SHP77 (cell line): ENCODE results near the gene SAA2.
A peak's percentile ranks its signal among the peaks of the same experiment; 100 is the strongest.
"Not testable (repeated sequence)": the region's sequence is repeated elsewhere in the genome, so short reads cannot be mapped to it uniquely, and the experiment has no call there.

ENCODE experiments used
- DNase-seq, 2 experiments: peaks; one replicate each; lab custom pipeline; 2025; lab: John Stamatoyannopoulos, UW

SAA2 gene

DNA sequence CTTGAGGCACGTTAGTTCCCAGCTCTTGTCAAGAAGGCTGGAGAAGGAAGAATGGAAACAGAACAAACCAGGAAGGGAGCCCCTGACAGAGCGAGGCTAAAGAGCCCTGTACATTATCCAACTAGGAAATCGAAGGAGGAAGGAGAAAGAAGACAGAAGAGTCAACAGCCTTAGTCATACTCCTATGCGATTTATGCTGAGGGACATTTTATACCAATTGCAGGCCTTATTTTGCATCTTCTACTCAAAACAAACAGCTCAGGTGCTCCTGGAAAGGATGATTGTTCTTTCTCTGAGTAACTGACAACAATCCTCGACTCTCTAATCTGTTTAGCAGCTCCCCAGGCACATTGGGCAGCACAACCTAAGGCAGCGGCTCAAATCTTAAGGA lies 1.3 kb downstream of the SAA2 start:
- not testable (repeated sequence) for DNase-seq

DNA sequence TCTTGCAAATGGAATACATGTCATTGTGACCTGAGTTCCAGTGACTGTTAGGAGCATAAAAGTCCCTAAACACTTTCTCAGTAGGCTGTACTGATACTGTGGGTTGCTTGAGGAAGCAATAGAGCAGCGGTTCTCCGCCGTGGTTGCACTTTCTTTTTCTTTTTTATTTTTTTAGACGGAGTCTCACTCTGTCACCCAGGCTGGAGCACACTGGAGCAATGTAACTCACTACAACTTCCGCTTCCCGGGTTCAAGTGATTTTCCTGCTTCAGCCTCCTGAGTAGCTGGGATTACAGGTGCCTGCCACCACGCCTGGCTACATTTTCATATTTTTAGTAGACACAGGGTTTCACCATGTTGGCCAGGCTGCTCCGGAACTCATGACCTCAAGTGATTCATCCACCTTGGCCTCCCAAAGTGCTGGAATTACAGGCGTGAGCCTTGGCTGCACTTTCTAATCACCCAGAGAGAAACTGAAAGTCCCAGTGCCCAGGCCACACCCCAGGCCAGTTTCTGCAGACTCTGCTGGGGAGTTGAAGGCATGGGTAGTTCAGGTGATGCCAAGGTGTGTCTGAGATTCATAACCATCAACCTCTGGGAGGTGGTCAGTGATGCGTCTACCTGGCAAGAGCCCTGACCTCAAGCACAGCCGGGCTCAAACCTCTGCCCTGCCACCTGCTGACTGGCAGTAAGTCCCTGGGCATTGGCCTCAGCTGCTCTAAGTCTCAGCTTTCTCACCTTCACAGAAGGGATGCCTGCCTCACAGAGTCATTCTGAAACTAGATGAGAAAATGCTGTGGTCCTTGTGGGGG lies 1.9 kb downstream of the SAA2 start:
- not testable (repeated sequence) for DNase-seq

DNA sequence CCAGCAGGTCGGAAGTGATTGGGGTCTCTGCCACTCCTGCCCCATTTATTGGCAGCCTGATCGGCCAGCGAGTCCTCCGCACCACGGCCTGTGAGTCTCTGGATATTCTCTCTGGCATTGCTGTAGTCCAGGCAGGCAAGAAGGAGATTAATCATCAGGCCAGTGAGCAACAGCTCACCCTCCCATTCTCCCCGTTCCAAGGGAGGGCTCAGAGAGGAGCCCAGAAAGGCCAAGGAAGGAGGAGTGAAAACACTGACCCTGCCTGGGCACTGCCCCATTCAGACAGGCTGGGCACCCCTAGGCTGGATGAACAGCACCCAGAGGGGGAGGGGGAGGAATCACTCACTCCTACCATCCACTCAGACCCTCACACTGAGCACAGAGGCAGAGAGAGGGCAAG lies 3.1 kb downstream of the SAA2 start:
- no peak for DNase-seq

DNA sequence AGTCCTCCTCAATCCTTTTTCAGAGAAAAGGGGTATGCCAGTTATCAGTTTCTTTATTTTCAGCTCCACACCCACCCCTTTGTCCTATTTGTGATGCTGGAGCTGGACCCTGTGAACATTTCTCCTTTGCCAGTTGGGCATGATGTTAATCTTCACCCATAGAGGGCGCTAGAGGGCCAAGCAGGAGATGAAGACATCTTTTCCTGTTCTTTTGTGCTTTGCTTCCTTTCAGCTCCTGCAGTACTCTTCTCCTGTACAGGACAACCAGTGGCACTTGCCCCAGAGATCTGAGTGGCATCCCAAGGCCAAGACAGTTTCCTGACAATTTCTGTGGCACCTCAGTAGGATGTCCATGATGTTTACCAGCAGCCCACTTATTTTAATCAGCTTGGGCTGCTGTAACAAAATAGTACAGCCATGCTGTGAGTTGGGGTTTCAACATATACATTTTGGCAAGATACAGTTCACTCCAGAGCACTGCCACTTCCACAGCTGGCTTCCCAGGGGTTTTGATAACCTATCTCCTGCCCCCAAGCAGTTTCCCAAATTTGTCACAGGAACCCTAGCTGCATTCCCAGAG lies 4.6 kb downstream of the SAA2 start:
- peak; percentile 14 to 22 for DNase-seq

DNA sequence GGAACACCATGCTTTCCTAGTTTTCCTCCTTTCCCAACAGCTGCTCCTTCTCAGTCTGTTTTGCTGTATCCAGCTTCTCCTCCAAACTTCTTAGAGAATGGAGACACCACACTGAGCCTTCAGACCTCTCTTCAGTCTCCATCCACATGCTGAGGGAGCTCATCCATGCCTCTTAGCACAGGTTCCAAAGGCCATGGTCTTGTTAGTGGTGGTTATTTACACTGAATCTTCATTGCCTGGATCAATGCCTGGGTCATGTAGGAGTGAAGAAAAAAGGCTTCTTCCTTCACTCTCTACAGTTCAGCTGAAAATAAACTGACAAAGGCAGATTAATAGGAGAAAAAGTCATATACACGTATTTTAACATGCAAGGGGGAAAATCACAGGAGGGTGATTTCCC lies 8.8 kb downstream of the SAA2 start:
- no peak for DNase-seq

DNA sequence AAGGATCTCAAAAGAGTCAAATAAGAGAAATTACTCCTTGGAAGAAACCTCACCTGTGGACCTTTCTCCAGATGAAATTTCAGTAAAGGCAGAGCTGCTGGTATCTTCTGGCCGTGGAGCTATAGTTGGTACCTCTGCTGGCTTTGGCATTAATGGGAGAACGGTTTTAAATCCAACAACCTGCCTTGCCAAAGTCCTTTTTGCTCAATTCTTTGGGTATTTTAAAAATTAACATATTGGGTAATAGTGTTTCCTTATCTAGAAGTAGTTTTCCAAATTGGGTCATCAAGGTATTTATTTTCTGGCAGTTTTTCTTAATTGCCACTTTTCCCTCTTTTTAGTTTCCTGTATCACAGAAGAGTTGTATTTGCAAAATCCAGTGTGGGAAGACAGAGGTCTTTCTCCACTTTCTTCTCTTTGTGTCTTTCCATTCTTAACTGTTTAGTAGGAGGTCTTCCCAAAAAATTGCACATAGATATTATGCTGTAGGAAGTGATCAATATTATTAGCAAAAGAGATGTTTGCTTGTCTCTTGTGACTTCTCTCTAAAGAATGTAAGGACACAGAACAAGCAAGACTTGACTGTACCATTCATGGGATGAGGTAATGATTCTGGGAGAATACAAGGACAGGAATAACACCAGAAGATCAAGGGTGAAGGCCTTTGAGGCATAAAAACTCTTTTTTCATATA lies 11.7 kb downstream of the SAA2 start, which contains the start of gene SAA4:
Gene SAA4 (minus strand): TSS at position 139 of the 693 bp plus-strand sequence. CDS start 876 bp downstream, outside the sequence.
- no peak for DNase-seq

DNA sequence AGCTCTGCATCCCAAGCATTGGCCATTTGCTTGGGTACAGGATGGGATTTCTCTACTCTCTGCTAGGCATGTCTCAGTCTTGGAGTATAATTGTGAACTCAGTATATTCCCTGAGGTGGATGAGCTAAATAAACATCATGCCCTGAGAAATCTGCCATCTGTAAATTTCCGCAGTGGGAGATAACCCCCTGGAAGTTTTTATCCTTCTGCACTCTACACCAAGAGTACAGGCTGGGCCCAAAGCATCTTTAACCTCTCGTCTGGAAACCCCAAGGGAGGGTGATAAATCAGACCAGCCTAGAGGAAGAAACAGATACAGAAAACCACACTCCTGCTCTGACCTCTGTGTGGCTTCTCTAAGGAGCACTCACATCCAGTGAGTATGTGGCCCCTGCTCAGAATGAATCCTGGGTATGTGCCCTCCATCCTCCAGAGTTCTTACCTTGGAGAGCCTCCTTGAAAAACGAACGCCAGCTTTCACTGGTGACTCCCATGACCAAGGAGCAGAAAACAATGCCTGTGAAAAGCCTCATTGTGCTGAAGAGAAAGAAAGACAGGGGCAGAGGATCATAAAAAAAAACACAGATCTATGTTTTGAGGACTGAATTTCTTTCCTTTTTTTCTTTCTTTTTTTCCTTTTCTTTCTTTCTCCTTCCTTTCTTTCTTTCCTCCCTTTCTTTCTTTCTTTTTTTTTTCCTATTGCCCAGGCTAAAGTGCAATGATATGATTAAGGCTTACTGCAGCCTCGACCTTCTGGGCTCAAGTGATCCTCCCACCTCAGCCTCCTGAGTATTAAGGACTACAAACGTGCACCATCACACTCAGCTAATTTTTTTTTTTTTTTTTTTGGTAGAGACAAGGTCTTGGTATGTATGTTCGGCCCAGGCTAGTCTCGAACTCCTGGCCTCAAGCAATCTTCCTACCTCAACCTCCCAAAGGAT lies 12.8 kb downstream of the SAA2 start:
- no peak for DNase-seq

DNA sequence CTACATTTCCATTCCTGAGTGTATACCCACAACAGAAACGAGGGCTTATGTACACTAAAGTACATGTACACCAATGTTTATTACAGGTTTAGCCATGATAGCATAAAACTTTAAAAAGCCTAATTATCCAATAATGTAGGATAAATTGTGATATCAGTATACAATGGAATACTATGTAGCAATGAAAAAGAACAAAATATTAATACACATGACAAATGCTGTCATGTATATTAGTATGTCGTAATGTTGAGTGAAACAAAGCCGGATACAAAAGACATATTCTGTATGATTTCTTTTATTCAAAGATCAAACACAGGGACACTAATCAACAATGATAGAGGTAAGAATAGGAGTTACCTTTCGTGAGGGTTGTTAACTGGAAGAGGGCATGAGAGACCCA lies 14.6 kb downstream of the SAA2 start:
- DNase-seq = no peak

DNA sequence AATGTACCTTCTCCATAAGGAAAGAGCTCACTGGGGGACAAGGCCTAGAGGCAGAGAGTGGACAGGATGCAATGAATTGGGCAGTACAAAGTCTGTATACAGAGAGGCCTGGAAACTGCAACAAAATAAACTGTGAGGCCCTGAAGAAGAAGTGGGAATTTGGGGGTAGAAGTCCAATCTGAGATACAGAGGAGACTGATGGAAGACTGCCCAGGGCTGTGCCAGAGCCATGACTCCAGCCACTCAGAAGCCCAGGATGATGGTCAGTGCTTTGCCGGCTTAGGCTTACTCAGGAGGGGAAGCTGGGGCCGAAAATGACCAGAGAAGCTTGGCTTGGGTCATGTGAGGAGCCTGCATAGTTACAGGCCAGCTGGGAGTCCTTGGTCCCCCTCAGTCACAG lies 17.6 kb downstream of the SAA2 start:
- DNase-seq = no peak

DNA sequence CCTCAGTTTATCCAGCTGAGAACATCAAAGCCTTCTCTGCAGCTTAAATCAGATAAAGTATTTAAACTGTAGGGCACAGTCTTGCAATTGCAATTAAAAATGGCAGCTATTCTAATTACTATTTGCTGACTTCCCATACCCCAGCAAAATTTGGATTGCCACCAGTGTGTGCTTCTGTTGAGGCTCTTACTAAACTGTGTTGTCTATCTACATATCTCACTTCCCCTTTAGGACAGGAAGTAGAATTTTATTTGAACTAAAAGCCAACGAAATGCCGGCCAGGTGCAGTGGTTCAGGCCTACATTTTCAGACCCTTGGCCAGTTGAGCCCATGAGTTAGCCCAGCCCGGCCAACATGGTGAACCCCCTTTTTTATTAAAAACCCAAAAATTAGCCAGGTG lies 19.0 kb downstream of the SAA2 start:
- DNase-seq = no peak

DNA sequence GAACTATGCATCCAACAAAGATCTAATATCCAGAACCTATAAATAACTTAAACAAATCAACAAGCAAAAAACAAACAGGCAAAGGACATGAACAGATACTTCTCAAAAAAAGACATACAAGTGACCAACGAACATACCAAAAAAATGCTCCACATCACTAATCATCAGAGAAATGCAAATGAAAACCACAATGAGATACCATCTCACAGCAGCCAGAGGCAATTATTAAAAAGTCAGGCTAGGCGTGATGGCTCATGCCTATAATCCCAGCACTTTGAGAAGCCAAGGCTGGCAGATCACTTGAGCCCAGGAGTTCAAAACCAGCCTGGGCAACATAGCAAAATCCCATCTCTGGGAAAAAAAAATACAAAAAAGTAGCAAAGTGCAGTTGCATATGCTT lies 22.6 kb downstream of the SAA2 start:
- DNase-seq = no peak

DNA sequence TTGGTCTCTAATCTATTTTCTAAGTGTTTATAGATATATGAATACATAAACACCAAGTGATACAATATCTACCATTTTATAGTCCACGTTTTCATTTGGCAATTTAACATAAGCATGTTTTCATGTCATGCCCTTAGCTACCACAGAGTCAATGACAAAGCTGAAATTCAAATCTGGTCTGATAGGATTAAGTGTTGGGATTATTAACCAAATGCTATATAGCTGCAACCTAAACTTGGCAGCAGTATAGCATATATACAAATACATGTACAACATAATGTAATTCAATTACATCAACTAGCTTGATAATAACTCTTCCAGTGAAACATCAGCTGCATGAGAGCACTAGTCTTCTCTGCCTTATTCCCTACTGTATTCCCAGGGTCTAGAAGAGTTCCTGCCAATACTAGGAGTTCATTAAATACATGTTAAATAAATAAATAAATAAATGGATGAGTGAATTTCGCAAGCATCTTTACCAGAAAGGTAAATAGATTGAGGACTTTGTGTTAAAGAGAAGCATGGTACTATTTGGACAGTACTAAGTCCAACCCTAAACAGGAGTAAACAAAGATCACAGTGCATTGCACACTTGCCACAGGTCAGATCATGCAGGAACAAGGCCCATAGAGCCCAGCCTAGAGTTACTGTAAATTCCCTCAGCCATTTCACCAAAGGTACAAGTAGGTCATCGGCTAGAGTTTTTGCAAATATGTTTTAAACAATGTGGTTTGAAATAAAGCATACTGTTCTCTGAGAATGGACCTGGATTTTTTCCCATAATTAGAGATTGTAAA lies 24.7 kb downstream of the SAA2 start:
- no peak for DNase-seq

DNA sequence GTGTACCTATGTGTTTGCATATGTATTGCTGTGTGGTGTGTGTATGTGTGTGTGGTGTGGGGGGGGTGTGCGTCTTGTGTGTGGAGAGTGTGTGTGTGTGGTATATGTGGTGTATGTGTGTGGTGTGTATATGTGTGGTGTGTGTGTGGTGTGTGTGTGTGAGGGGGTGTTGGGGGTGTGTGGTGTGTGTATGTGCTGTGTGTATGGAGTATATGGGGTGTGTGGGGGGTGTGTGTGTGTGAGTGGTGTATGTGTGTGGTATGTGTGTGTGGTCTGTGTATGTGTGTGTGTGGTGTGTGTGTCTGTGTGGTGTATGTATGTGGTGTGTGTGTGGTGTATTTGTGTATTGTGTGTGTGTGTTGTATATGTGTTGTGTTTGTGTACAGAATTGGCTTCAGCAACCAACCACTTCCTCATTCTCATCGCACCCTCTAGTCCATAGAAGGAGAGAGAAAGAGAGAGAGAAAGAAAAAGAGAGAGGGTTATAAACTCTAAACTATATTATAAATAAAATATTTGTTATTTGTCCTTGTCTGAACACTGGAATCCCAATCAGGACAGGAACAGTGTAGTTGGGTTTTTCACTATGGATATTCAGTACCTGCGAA lies 25.6 kb downstream of the SAA2 start:
- DNase-seq = no peak

DNA sequence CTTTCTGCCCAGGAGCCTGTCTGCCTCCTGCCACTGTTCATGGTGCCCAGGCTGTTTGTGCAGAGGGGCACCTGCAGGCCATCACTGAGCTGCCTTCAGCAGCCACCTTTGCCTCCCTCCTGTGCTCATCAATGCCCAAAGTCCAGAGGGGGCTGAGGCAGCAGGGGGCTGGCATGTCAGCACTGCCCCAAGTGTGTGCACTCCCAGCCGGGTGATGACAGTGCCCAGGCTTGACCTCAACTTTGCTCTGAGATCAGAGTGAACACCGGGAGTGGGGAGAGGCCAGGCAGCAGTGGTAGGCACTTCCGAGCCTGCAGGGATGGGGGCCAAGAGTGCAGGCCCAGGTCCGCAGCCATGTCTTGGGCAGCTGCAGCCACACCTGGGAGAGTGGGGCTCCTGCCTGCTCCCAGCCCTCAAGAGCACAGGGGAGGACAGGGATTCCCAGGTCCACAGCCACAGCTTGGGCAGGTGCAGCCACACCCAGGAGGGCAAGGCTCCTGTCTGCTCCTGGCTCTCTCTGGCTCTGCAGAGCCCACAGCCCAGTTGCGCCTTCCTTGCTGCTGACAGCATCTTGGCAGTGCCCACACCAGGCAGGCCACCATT lies 27.1 kb downstream of the SAA2 start:
- DNase-seq = no peak

DNA sequence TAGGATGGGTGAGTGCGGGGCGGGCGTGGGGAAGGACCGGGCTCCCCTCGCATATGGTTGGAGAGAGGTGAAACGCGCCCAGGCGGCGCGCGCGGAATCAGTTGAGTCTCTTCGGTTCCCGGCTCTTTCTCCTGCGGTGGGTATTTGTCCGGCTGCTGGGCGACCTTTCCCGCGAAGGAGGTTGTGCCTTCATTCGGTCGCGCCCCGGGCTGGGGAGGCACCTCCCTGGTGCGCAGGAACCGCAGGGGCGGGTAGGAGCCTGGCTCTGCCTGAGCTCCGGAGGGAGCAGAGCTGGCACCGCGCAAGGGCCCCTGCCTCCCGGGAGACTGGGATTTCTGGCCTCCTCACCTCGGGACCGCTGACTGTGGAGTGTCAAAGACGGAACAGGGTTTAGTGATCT lies 39.4 kb downstream of the SAA2 start:
- no peak for DNase-seq

DNA sequence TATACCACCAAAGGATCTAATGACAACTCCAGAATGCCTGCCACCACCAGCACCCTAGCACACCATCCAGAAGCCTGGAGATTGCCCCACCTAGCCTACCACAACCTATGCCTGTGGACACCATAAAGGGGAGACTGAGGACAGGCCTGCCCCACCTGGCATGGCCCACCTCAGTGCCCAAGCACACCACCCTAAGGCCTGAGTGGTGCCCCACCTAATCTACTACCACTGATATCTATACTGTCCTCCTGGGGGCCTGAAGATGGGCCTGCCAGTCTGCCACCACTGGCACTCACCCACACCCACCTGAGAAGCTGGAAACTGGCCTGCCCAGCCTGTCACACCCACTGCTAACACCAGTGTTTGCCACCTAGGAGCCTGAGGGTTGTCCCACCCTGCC lies 43.7 kb downstream of the SAA2 start:
- no peak for DNase-seq

DNA sequence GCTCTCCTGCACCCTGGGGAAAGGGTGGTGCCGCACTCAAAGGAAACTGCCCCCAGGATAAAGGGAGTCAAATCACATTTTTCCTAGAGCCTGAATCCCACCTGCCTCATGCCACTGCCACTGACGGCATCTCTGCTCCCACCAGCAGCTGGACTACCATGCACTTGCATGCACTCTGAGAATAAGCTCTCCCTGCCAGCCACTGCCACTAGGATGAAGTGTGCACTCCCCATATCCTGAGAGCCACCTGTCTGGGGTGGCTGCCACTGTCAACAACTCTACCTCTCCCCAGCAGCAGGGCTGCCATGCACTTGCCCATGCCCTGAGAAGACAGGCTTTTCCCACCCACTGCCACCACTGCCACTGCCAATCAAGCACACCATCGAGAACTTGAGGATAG lies 44.2 kb downstream of the SAA2 start:
- no peak for DNase-seq

DNA sequence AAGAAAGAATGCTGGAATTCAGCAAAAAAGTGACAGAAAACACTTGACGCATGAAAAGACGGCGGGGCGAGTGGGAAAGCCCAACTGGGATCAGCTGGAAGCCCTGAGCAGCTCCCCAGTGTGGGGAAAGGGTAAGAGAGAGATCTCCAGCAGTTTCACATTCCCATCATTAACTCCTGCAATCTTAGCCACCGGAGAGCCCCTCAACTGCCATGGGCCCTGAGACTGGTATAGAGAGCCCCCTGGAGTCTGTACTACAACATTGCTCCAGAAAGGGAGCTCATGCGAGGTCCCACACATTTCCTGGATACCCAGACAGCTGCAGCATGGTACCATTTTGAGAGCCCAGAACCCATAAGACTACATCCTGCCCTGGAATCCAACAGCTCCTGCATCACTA lies 44.7 kb downstream of the SAA2 start:
- no peak for DNase-seq

DNA sequence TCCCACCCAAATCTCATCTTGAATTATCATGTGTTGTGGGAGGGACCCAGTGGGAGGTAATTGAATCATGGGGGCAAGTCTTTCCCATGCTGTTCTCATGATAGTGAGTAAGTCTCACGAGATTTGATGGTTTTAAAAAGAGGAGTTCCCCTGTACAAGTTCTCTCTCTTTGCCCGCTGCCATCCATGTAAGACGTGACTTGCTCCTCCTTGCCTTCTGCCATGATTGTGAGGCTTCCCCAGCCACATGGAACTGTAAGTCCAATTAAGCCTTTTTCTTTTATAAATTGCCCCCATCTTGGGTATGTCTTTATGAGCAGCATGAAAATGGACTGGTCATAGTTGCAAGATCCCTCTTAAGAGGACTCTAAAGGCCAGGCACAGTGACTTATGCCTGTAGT lies 50.7 kb downstream of the SAA2 start:
- DNase-seq = not testable (repeated sequence)

DNA sequence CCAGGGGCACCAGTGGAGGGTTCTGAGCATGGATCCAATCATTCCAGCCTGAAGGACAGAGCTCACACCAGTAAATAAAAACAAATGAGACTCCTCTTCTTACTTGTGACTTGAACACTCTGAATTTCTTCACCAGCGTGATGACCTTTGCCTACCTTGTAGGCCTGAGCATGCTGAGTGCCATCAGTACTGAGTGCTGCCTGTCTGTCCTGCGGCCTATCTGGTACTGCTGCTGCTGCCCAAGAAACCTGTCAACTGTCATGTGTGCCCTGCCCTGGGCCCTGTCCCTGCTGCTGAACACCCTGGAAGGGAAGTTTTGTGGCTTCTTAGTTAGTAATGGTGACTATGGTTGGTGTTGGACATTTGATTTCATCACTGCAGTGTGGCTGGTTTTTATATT lies 51.9 kb downstream of the SAA2 start:
- DNase-seq = no peak
